HG03521 (cell line): Measurements from ENCODE around the gene PLXND1.
"Not testable (repeated sequence)": the region's sequence is repeated elsewhere in the genome, so short reads cannot be mapped to it uniquely, and the experiment has no call there.

Experiments used
- ATAC-seq: cut with Tn5 transposase; IDR thresholded peaks from one replicate; pipeline ENCODE4 v1.9.1; 2021; ENCODE audit warnings: mild to moderate bottlenecking, moderate library complexity; ENCODE audit not compliant: unreplicated experiment

Gene PLXND1

GRCh38 chr3:129614435-129614834 is 8.0 kb upstream of the PLXND1 start:
- ATAC-seq = no peak

- ATAC-seq = no peak
These were observed 6.9 kb upstream of the PLXND1 start for GRCh38 chr3:129613367-129613740.

- ATAC-seq = no peak
These were observed 6.3 kb upstream of the PLXND1 start for GRCh38 chr3:129612534-129613366.

GRCh38 chr3:129611812-129612533 is 5.5 kb upstream of the PLXND1 start:
- ATAC-seq = no peak

GRCh38 chr3:129611446-129611800 is 4.9 kb upstream of the PLXND1 start:
- ATAC-seq = no peak

GRCh38 chr3:129610794-129611445 is 4.4 kb upstream of the PLXND1 start:
- ATAC-seq = not testable (repeated sequence)

- no peak for ATAC-seq
These were observed 3.8 kb upstream of the PLXND1 start for GRCh38 chr3:129610276-129610675.

GRCh38 chr3:129609591-129610182 is 3.2 kb upstream of the PLXND1 start:
- ATAC-seq = no peak

- no peak for ATAC-seq
These were observed 2.6 kb upstream of the PLXND1 start for GRCh38 chr3:129608936-129609590.

- no peak for ATAC-seq
These were observed 1.8 kb upstream of the PLXND1 start for GRCh38 chr3:129608087-129608935.

GRCh38 chr3:129607391-129608068 is 1.1 kb upstream of the PLXND1 start:
- no peak for ATAC-seq

GRCh38 chr3:129605922-129606635 is 397 bp downstream of the PLXND1 start:
- ATAC-seq = no peak

GRCh38 chr3:129605203-129605921 is 1.1 kb downstream of the PLXND1 start:
- no peak for ATAC-seq

GRCh38 chr3:129604767-129605166 is 1.7 kb downstream of the PLXND1 start:
- ATAC-seq = no peak

GRCh38 chr3:129603991-129604749 is 2.3 kb downstream of the PLXND1 start:
- no peak for ATAC-seq

- no peak for ATAC-seq
These were observed 2.9 kb downstream of the PLXND1 start for GRCh38 chr3:129603561-129603942.

GRCh38 chr3:129602730-129603560 is 3.5 kb downstream of the PLXND1 start:
- no peak for ATAC-seq
